ENCODE results near the gene PARN.
"Not testable (repeated sequence)": the region's sequence is repeated elsewhere in the genome, so short reads cannot be mapped to it uniquely, and the experiment has no call there.

The PARN gene

GRCh38 chr16:14630620-14631330, 715 bp upstream of the PARN start:
- not testable (repeated sequence) for DNase-seq

GRCh38 chr16:14629612-14629918, 495 bp downstream of the PARN start:
- DNase-seq, result peak; percentile 19

GRCh38 chr16:14628806-14629611, 1.1 kb downstream of the PARN start:
- DNase-seq, result no peak

DNA sequence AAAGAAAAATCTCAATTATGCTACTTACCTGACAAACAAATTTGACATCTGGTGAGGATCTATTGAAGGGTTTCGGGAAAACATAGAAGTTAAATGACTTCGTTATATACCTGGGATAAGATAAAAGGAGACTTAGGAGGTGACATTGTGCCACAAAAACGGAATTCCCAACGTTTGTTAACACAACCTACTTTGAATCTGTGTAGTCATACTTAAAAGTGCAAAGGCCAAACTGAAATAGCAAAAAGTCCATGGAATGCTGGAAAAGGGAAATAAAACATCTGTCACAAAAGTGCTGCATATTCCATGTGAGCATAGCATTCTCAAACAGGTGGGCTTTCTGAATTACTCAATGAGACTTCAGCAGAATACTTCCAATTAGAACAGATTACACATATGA, 3.0 kb downstream of the PARN start:
- no peak for DNase-seq

DNA sequence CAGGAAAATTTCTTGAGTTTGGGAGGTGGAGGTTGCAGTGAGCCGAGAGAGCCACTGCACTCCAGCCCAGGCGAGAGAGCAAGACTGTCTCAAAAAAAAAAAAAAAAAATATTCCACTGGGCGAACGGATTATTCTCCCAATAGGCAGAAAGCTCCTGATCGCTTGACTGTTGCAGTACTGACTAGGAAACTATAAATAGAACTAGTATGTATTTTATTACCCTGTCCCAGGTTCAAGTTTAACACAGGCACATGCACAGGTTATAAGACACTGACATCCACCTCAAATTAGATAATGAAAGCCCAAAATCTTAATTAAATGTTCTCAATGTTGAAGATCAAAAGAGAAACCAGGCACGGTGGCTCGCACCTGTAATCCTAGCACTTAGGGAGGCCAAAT, 11.5 kb downstream of the PARN start:
- DNase-seq, result no peak

DNA sequence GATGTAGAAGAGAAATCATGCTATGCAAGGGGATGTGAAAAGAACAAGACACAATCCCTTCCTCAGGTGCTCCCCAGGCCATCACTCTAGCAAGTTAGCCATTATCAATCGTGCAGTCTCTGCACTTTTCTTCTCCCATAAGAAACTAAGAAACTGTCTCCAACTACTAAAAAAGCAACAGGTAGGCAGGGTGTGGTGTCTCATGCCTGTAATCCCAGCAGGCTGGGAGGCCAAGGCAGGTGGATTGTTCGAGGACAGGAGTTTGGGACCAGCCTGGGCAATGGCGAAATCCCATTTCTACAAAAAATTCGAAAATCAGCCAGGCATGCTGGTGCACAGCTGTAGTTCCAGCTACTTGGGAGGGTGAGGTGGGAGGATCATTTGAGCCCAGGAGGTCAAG, 13.8 kb downstream of the PARN start:
- no peak for DNase-seq

GRCh38 chr16:14613991-14614390, 16.1 kb downstream of the PARN start:
- no peak for DNase-seq

- DNase-seq, result no peak
Measured at GRCh38 chr16:14611660-14612059, 18.4 kb downstream of the PARN start.

DNA sequence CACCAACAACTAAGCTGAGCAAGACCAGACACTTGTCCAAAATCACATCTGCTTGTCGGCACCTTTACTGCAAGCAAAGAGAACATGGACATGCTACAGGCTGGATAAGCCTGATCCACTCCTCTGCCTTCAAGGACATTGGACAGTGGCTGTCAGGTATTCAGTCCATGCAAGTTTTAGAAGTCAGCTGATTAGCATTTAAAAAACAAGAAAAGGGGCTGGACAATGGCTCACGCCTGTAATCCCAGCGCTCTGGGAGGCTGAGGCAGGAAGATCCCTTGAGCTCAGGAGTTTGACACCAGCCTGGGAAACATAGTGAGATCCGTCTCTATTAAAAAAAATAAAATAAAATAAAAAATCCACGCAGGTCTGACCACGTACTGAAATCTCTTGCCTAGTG, 20.3 kb downstream of the PARN start:
- DNase-seq, result no peak

DNA sequence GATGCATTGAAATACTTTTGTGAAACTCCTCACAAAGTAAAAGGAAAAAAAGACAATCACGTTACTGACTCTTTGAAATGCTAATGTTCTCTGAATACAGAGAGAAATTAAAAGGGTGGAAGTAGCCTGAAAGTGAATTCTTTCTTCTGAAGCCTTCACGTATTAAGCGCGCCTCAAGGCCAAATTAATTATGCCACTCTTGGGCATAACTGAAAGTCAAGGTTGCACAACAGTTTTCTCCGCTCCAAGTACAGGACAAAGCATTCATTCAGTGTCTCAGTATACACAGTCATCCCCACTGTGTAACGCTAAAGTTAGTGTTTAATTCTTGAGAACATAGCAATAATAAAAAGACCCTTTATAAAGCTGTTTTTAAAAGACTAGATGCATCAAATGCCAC, 21.5 kb downstream of the PARN start:
- DNase-seq, result no peak

- no peak for DNase-seq
Measured at GRCh38 chr16:14608111-14608566, 21.9 kb downstream of the PARN start.

GRCh38 chr16:14606102-14606501, 24.0 kb downstream of the PARN start:
- DNase-seq, result no peak

- DNase-seq, result no peak
Measured at GRCh38 chr16:14602443-14602963, 27.6 kb downstream of the PARN start.

DNA sequence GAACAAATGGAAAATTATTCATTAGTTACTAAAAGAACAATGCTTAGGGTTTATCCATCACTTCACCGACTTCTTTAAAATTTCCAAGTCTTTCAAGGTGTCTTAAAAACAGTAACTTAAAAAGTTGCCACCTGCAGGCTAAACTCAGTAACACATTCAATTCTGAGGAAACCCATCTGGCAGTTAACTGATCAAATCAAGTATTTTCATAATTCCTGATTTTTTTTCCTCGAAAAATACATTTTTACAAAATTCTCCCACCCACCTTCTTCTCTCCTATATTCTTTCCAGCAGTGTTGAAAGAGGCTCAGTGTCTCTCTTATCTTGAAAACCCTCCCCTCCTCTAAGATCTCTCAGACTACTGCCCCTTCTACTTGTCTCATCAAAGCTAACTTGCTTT, 29.9 kb downstream of the PARN start:
- peak; percentile 16 for DNase-seq

DNA sequence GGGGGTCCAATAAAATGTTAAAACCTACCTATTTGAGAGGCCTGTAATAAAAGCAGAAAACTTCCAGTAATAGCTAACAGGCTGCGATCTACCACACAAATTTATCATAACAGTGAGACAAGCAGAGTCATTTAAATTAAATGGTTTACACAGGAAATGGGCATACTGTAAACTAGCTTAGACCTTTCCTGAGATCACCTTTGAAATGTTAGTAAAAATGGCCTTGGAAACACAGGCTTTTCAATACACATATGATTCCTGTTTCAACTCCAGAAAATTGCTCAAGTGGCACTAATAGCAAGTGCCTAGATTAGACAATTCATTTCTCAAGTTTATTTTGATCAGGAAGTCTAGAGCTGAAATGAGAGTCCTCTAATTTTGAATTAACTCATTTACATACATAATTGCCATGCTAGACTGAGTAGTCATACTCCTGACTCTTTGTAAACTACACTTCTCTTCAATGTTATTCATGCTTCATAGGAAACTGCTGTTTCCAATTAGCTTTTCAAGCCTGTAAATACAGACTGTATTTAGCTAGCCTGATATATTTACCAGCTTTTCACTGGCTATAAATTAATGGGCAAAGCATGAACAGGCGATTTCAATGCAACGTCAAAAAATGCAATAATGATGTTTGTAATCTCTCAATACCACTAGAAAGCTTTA, 43.3 kb downstream of the PARN start:
- no peak for DNase-seq

DNA sequence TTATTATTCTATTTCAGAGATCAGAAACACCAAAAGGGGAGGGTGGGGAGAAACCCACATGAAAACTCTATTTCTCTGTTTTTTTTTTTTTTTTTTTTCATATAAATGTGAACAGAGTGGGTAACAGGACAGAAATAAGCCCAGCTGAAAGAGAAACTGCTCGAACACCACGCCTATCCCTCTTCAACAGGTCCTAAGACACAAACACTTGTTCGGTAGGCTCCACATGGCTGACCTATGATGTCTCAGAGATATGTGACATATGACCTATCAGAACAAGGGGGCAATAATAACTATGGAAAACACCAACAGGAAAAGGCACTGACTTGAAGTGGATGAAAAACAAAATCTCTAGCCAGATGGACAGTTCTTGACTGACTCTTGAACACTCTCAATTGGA, 44.8 kb downstream of the PARN start:
- DNase-seq, result no peak

GRCh38 chr16:14580926-14581325, 49.1 kb downstream of the PARN start:
- not testable (repeated sequence) for DNase-seq

- no peak for DNase-seq
Measured at GRCh38 chr16:14579266-14579665, 50.8 kb downstream of the PARN start.

GRCh38 chr16:14576532-14576931, 53.5 kb downstream of the PARN start:
- no peak for DNase-seq

GRCh38 chr16:14576069-14576468, 54.0 kb downstream of the PARN start:
- DNase-seq, result no peak

DNA sequence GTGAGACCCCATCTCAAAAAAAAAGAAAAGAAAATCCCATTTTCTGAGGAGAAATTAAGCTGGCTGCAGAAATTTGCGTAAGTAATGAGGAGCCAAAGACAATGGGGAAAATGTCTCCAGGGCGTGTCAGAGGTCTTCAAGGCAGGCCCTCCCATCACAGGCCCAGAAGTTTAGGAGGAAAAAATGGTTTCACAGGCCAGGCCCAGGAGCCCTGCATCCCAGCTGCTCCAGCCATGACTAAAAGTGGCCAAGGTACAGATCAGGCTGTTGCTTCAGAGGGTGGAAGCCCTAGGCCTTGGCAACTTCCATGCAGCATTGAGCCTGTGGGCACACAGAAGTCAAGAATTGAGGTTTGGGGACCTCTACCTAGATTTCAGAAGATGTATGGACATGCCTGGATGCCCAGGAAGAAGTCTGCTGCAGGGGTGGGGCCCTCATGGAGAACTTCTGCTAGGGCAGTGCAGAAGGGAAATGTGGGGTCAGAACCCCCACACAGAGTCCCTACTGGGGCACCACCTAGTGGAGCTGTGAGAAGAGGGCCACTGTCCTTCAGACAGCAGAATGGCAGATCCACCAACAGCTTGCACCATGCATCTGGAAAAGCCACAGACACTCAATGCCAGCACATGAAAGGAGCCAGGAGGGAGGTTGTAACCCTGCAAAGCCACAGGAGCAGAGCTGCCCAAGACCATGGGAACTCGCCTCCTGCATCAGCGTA, 55.2 kb downstream of the PARN start:
- DNase-seq, result not testable (repeated sequence)

GRCh38 chr16:14572535-14572934, 57.5 kb downstream of the PARN start:
- no peak for DNase-seq

GRCh38 chr16:14569213-14569612, 60.8 kb downstream of the PARN start:
- no peak for DNase-seq
